HEK293T (cell line): Measurements from ENCODE around the gene TMEM185B.
"Not testable (repeated sequence)": the region's sequence is repeated elsewhere in the genome, so short reads cannot be mapped to it uniquely, and the experiment has no call there.

ENCODE experiments used
- CTCF ChIA-PET: fragments of 350-600 bp; formaldehyde crosslinking; extraction: SDS; loops from one replicate; lab custom pipeline; 2021; ENCODE audit warnings: antibody characterized with exemption, inconsistent platforms; lab: Yijun Ruan, JAX
- POLR2A ChIA-PET: fragments of 350-600 bp; formaldehyde crosslinking; extraction: SDS; loops from one replicate; lab custom pipeline; 2020; ENCODE audit warnings: antibody characterized with exemption, inconsistent platforms; lab: Yijun Ruan, JAX
- DNase-seq: peaks from one replicate; pipeline ENCODE4 v3.0.0; 2012; ENCODE audit warnings: mixed read lengths; ENCODE audit errors: extremely low spot score
- ARNT ChIP-seq: fragments of 450-650 bp; IDR thresholded peaks from 2 replicates; pipeline ENCODE4 v1.6.1; 2017; ENCODE audit warnings: mild to moderate bottlenecking
- BHLHE40 ChIP-seq: fragments of 450-650 bp; IDR thresholded peaks from 2 replicates; pipeline ENCODE4 v1.6.1; 2016; ENCODE audit warnings: mild to moderate bottlenecking, moderate library complexity, borderline replicate concordance
- CTBP1 ChIP-seq: fragments of 450-650 bp; IDR thresholded peaks from 2 replicates; pipeline ENCODE4 v1.6.1; 2016; ENCODE audit warnings: borderline replicate concordance
- ELF4 ChIP-seq: fragments of 450-650 bp; IDR thresholded peaks from 2 replicates; pipeline ENCODE4 v1.6.1; 2017; ENCODE audit warnings: antibody characterized with exemption
- FOXA1 ChIP-seq: fragments of 450-650 bp; IDR thresholded peaks from 2 replicates; pipeline ENCODE4 v1.6.1; 2016; ENCODE audit warnings: mild to moderate bottlenecking
- FOXK2 ChIP-seq: fragments of 450-650 bp; IDR thresholded peaks from 2 replicates; pipeline ENCODE4 v1.6.1; 2016; ENCODE audit warnings: mild to moderate bottlenecking
- FOXM1 ChIP-seq: fragments of 450-650 bp; IDR thresholded peaks from 2 replicates; pipeline ENCODE4 v1.6.1; 2017; ENCODE audit warnings: mild to moderate bottlenecking, borderline replicate concordance
- HDGF ChIP-seq: fragments of 450-650 bp; IDR thresholded peaks from 2 replicates; pipeline ENCODE4 v1.6.1; 2017; ENCODE audit warnings: antibody characterized with exemption, borderline replicate concordance
- L3MBTL2 ChIP-seq: fragments of 450-650 bp; conservative IDR thresholded peaks from 2 replicates; pipeline ENCODE4 v1.6.1; 2016; ENCODE audit warnings: mild to moderate bottlenecking
- LEF1 ChIP-seq: fragments of 450-650 bp; IDR thresholded peaks from 2 replicates; pipeline ENCODE4 v1.6.1; 2017; ENCODE audit warnings: mild to moderate bottlenecking, borderline replicate concordance
- NFRKB ChIP-seq: fragments of 450-650 bp; IDR thresholded peaks from 2 replicates; pipeline ENCODE4 v1.6.1; 2016; ENCODE audit warnings: mild to moderate bottlenecking, moderate library complexity
- PKNOX1 ChIP-seq: fragments of 450-650 bp; IDR thresholded peaks from 2 replicates; pipeline ENCODE4 v1.6.1; 2016
- SP1 ChIP-seq: fragments of 450-650 bp; IDR thresholded peaks from 2 replicates; pipeline ENCODE4 v1.6.1; 2017
- SUZ12 ChIP-seq: fragments of 450-650 bp; IDR thresholded peaks from 2 replicates; pipeline ENCODE4 v1.6.1; 2016; ENCODE audit warnings: mild to moderate bottlenecking
- TARDBP ChIP-seq: fragments of 450-650 bp; IDR thresholded peaks from 2 replicates; pipeline ENCODE4 v1.6.1; 2016
- ZNF384 ChIP-seq: fragments of 450-650 bp; IDR thresholded peaks from 2 replicates; pipeline ENCODE4 v1.6.1; 2016

Gene TMEM185B

GRCh38 chr2:120236316-120236715 lies 13.1 kb upstream of the TMEM185B start:
- TF ChIP-seq L3MBTL2 (no peak), ELF4 (no peak), SP1 (no peak), HDGF (no peak), FOXM1 (no peak), BHLHE40 (no peak)
- DNase-seq: no peak
- ChIA-PET POLR2A (interaction anchor here (1.0 to 1.1 kb wide), 2 partner anchors 11 to 13 kb away, joined by 3 to 4 read pairs; partner anchors contain the start of gene TMEM185B), CTCF (no interaction called here)

GRCh38 chr2:120235681-120236080 lies 12.5 kb upstream of the TMEM185B start:
- ChIA-PET POLR2A (no interaction called here), CTCF (no interaction called here)
- TF ChIP-seq ELF4 (no peak), HDGF (no peak), TARDBP (no peak)
- DNase-seq: no peak

- DNase-seq, POLR2A ChIA-PET, CTCF ChIA-PET: not testable (repeated sequence)
These were observed 12.0 kb upstream of the TMEM185B start for GRCh38 chr2:120235158-120235557.

- ChIA-PET POLR2A (no interaction called here), CTCF (no interaction called here)
- DNase-seq: no peak
- TF ChIP-seq SUZ12 (no peak), HDGF (no peak), FOXK2 (no peak), PKNOX1 (no peak), FOXA1 (no peak), CTBP1 (no peak), ARNT (no peak), SP1 (no peak), ELF4 (no peak), NFRKB (no peak), FOXM1 (no peak)
These were observed 10.1 kb upstream of the TMEM185B start for GRCh38 chr2:120233292-120233691.

- TF ChIP-seq ARNT: no peak
- no peak for TF ChIP-seq SP1
- TF ChIP-seq FOXM1: no peak
- TF ChIP-seq ZNF384: no peak
- no peak for TF ChIP-seq HDGF
- TF ChIP-seq SUZ12: no peak
- no peak for TF ChIP-seq L3MBTL2
- CTCF ChIA-PET: interaction anchor here (0.6 to 0.7 kb wide), 2 partner anchors 590 to 1012 kb away, joined by 4 to 9 read pairs; no protein-coding TSS in a partner anchor
- no peak for DNase-seq
- POLR2A ChIA-PET: no interaction called here
These were observed 8.9 kb upstream of the TMEM185B start for GRCh38 chr2:120231974-120232635.

- CTCF ChIA-PET: interaction anchor here (0.7 kb wide), 1 partner anchor 1012 kb away, joined by 9 read pairs; no protein-coding TSS in a partner anchor
- POLR2A ChIA-PET: no interaction called here
- TF ChIP-seq CTBP1 (no peak), PKNOX1 (no peak), HDGF (no peak), L3MBTL2 (no peak), FOXM1 (no peak), FOXA1 (no peak), ELF4 (no peak), BHLHE40 (no peak), NFRKB (no peak), ARNT (no peak), TARDBP (no peak), SUZ12 (no peak), ZNF384 (no peak), SP1 (no peak), FOXK2 (no peak), LEF1 (no peak)
- no peak for DNase-seq
These were observed 8.4 kb upstream of the TMEM185B start for GRCh38 chr2:120231564-120231973.

- ChIA-PET CTCF (interaction anchor here (0.7 kb wide), 1 partner anchor 1011 kb away, joined by 9 read pairs; no protein-coding TSS in a partner anchor), POLR2A (no interaction called here)
- no peak for DNase-seq
- TF ChIP-seq LEF1: no peak
- no peak for TF ChIP-seq HDGF
- no peak for TF ChIP-seq ELF4
- TF ChIP-seq BHLHE40: no peak
- no peak for TF ChIP-seq SUZ12
- TF ChIP-seq CTBP1: no peak
- TF ChIP-seq TARDBP: no peak
- no peak for TF ChIP-seq PKNOX1
- TF ChIP-seq ARNT: no peak
- no peak for TF ChIP-seq NFRKB
- TF ChIP-seq ZNF384: no peak
- TF ChIP-seq FOXA1: no peak
- no peak for TF ChIP-seq FOXK2
- TF ChIP-seq FOXM1: no peak
- no peak for TF ChIP-seq SP1
- TF ChIP-seq L3MBTL2: no peak
These were observed 7.6 kb upstream of the TMEM185B start for GRCh38 chr2:120230515-120231471.
